ENCODE data around the gene TNNC1. TPM values are rescaled to one million over a fixed set of nuclear protein-coding genes. Genes with fewer than 3 reads are reported as not detected.

TNNC1 gene
- not detected in 2 replicates for total RNA-seq

DNA sequence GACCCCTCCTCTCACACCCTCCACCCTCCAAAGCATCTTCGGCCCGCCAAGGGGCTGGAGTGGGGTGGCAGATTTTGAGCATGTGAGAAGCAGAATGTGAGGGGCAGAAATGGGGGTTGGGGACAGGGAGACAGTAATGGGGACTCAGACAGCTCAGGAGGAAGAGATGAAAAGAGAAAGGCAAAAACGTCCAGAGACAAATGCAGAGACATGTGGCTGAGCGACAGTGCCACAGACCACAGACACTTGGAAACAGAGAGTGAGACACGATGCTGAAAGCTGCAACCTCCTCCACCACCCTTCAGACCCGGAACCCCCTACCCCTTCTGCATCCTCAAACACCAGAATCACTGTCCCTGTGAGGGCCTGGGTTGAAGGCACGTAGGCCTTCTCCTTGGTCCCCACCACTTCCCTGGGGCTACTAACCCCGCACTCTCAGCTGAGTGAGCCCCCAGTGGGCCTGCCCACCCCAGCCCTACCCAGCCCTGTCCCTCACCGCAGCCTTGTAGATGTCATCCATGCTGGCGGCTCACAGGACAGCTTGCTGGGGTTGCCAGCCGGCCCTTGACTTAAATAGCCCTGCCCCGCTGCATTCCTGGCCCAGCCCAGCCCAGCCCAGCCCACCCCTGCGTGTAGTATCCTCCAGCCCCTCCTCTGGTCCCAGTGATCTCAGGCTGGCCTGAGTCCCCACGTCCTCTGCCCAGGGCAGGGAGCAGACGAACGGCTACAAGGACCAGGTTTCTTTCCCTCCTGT lies at the start of gene TNNC1:
TSS of gene TNNC1 (minus strand) at position 546 of the 754 bp plus-strand sequence. CDS start at position 520, 26 bp downstream.

DNA sequence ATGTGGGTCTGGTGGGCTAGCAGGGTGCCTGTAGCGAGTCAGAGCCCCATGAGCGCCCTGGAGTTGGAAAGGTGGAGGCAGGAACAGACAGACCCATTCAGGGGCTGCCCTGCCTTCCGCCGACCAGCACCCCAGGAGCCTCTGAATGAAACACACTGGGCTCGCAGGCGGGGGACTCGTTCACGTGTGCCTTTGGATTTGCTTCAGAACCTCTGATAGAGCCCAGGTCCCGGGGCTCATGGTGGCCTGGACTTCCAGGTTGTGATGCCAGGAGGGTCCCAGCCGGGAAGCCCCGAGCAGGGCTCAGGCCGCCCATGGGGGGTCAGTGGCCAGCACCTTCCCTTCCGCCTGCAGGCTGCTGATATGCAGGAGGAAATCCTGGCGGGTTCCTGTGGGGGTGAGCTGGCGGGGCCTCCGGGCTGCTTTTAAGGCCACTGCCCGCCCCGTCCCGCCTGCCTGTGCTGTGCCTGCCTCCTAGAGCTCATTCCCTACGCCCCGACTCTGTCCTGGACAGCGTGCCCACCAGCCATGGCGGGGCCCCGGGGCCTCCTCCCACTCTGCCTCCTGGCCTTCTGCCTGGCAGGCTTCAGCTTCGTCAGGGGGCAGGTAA lies 41.1 kb upstream of the TNNC1 start, which contains the start of gene STAB1:
TSS of gene STAB1 (plus strand) at position 453 of the 610 bp plus-strand sequence. CDS start at position 529, 76 bp downstream.

DNA sequence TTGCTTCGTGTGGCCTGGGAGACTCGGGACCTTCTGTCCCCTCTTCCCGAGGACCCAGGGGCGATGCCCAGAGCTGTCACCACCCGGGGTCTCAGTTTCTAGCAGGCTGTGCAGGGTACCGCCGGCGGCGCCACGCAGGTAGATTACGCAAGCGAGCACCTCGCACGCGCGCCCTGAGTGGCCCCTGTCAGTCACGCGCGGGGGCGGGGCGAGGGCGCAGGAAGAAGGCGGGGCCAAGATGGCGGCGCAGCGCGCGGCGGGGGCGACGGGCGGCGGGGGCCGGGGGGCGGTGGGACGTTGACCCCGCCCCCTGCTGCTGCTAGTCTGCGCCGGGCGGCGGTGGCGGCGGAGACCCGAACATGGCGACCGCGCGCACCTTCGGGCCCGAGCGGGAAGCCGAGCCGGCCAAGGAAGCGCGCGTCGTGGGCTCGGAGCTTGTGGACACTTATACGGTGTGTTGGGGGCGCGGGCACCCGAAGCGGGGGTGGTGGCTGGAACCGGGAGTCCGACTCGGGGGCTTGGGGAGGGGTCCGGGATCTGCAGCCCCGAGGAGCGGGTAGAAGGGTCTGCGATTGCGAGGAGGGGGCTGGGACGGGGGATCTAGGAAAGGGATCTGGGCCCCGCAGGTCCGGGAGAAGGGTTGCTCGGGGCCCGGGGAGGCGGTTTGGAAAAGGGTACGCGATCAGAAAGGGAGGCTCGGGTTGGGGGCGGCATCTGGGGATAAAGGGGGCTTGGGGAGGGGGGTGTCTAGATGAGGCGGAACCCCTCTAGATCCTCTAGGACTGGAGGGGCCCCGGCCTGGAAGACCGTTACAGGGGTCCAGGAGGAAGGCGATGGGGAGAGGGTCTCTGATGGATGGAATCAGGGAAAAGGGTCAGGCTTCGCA lies 1.7 kb upstream of the TNNC1 start, which contains the start of gene NISCH:
TSS of gene NISCH (plus strand) at position 322 of the 886 bp plus-strand sequence. CDS start at position 360, 38 bp downstream.

DNA sequence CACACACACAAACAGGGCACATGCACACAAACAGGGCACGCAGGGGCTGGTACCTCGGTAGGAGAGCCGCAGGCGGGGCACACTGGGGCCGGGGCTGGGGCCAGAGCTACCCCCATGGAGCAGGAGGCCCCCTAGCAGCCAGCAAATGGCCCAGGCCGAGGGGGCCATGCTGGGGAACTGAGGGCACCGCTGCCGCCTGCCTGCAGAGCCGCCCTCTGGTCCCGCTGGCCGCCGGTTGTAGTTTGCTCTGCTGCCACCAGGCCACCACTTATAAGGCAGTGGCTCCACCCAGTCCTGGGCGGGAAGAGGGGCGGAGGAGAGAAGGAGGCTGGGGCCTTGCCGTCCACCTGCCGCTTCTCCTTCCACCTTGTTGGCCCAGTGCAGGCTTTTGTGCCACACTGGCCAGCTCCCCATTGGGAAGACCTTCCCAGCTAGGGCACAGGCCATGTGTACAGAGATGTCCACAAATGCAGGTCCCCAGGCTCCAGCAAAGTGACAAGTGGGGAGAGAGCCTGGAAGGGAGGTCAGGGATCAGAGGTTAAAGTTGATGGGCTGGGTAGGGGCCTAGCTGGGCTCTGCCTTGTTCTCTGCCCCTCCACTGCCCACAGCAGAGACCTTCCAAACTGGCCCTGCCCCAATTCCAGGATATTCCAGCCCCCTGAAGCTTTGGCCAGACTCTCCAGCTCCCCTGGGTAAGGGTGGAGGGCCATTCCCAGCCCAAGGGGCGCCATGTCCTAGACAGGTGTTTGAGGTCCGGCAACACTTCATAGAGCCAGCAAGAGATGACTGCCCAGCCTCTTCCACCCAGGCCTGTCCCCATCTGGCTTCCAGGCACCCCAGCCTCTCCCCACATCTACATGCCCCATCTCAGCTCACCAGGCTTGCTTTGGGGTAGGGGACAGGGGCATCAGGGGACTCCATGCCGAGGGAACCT lies 8.7 kb downstream of the TNNC1 start, which contains the start of gene SEMA3G:
TSS of gene SEMA3G (minus strand) at position 244 of the 934 bp plus-strand sequence. CDS start at position 168, 76 bp downstream.

Other genes starting within 250 kb of the TNNC1 start
- gene TLR9, start 228.4 kb downstream of the TNNC1 start, total RNA-seq: not detected in 2 replicates
- 113 and 128 TPM in 2 replicates for gene TWF2, start 214.9 kb downstream of the TNNC1 start, total RNA-seq
- 11.7 and 12.5 TPM in 2 replicates for gene PPM1M, start 208.3 kb downstream of the TNNC1 start, total RNA-seq
- gene WDR82, start 175.4 kb downstream of the TNNC1 start, total RNA-seq: 44.7 and 49.6 TPM in 2 replicates
- 6.7 and 8.4 TPM in 2 replicates for gene GLYCTK, start 166.2 kb downstream of the TNNC1 start, total RNA-seq
- gene DNAH1, start 137.7 kb downstream of the TNNC1 start, total RNA-seq: 2.3 and 2.9 TPM in 2 replicates
- gene BAP1, start 44.0 kb downstream of the TNNC1 start, total RNA-seq: 44.2 and 50.5 TPM in 2 replicates
- gene PHF7, start 43.4 kb downstream of the TNNC1 start, total RNA-seq: 2.2 and 2.3 TPM in 2 replicates
- under 0.01 and 0.49 TPM in 2 replicates for gene SEMA3G, start 8.9 kb downstream of the TNNC1 start, total RNA-seq
- gene NISCH, start 1.6 kb upstream of the TNNC1 start, total RNA-seq: 29.8 and 30.5 TPM in 2 replicates
- 2.0 and 7.1 TPM in 2 replicates for gene STAB1, start 41.3 kb upstream of the TNNC1 start, total RNA-seq
- 94.4 and 113 TPM in 2 replicates for gene NT5DC2, start 79.8 kb upstream of the TNNC1 start, total RNA-seq
- gene UQCC5, start 82.6 kb upstream of the TNNC1 start, total RNA-seq: 0.18 and 0.65 TPM in 2 replicates
- 21.1 and 43.1 TPM in 2 replicates for gene PBRM1, start 231.9 kb upstream of the TNNC1 start, total RNA-seq
- 76.4 and 77.9 TPM in 2 replicates for gene GNL3, start 232.0 kb upstream of the TNNC1 start, total RNA-seq

Measured in cardiac atrium fibroblast (primary cell).